B cell (primary cell): ENCODE measurements around the gene CDHR2. TPM values are rescaled to one million over a fixed set of nuclear protein-coding genes. Genes with fewer than 3 reads are reported as not detected.
A peak's percentile ranks its signal among the peaks of the same experiment; 100 is the strongest.

Source experiments
- ATAC-seq: fragments of 200-7000 bp; cut with Tn5 transposase; one replicate; pipeline ENCODE4 v1.10.0; 2021; ENCODE audit warnings: low read depth, mild to moderate bottlenecking, moderate number of reproducible peaks, moderate library complexity
- CTCF ChIA-PET: fragments of 350-600 bp; sonication (Branson Sonifier 250); formaldehyde crosslinking; loops from one replicate; lab custom pipeline; 2021; ENCODE audit warnings: antibody characterized with exemption, inconsistent platforms; lab: Charles Lee
- POLR2A ChIA-PET: fragments of 350-600 bp; sonication (Branson Sonifier 250); formaldehyde crosslinking; loops from one replicate; lab custom pipeline; 2021; ENCODE audit warnings: antibody characterized with exemption; lab: Charles Lee
- DNase-seq: peaks from one replicate; pipeline ENCODE4 v3.0.0; 2013
- H2AFZ ChIP-seq: 2 replicates; pipeline ENCODE4 v1.6.1; 2012; ENCODE audit warnings: mild to moderate bottlenecking, low read depth, low read length; ENCODE audit not compliant: insufficient read depth, poor library complexity, severe bottlenecking
- H3K27ac ChIP-seq, 2 donors: 1 replicate in 1 of 2; 2 replicates in 1 of 2; pipeline ENCODE4 v1.5.1; 2012 to 2013; ENCODE audit warnings: low read length in 2 of 2, mild to moderate bottlenecking in 2 of 2, moderate library complexity in 1 of 2
- H3K27me3 ChIP-seq, 4 experiments: fragments of 200-600 bp in 1 of 4; sonication (generic) in 1 of 4; replicated peaks in 1 of 4; 1 replicate in 2 of 4; 2 replicates in 2 of 4; pipeline versions ENCODE4 v1.6.1 to v1.7.0; 2013 to 2016; ENCODE audit warnings: low read length in 3 of 4, mild to moderate bottlenecking in 2 of 4, mixed read lengths in 1 of 4, moderate library complexity in 1 of 4; ENCODE audit not compliant: insufficient read depth in 4 of 4, control insufficient read depth in 3 of 4; ENCODE audit errors: control extremely low read depth in 1 of 4
- H3K36me3 ChIP-seq, 2 experiments: replicated peaks in 1 of 2; 1 replicate in 1 of 2; 2 replicates in 1 of 2; pipeline versions ENCODE4 v1.6.1 to v1.7.1; 2013; ENCODE audit warnings: low read length in 1 of 2; ENCODE audit not compliant: insufficient read depth in 2 of 2, control insufficient read depth in 1 of 2; ENCODE audit errors: control extremely low read depth in 1 of 2, extremely low read depth in 1 of 2
- H3K4me1 ChIP-seq, 2 donors: fragments of 200-600 bp in 1 of 2; sonication (generic) in 1 of 2; 1 replicate in 1 of 2; 2 replicates in 1 of 2; pipeline versions ENCODE4 v1.5.1 to v1.6.1; 2013 to 2017; ENCODE audit warnings: low read length in 2 of 2; ENCODE audit not compliant: control insufficient read depth in 2 of 2, insufficient read depth in 2 of 2
- H3K4me2 ChIP-seq: replicated peaks from 2 replicates; pipeline ENCODE3; 2012; ENCODE audit warnings: mild to moderate bottlenecking, low read depth, low read length; ENCODE audit not compliant: poor library complexity, severe bottlenecking
- H3K4me3 ChIP-seq, 5 experiments: fragments of 200-600 bp in 1 of 5; sonication (generic) in 1 of 5; 1 replicate in 3 of 5; 2 replicates in 2 of 5; pipeline versions ENCODE4 v1.5.1 to v1.7.0; 2011 to 2016; ENCODE audit warnings: low read length in 4 of 5, mild to moderate bottlenecking in 4 of 5, low read depth in 2 of 5, control low read depth in 1 of 5, moderate library complexity in 1 of 5; ENCODE audit not compliant: insufficient read depth in 1 of 5; ENCODE audit errors: control extremely low read depth in 1 of 5, extremely low read depth in 1 of 5
- H3K79me2 ChIP-seq: fragments of 200-600 bp; sonication (generic); one replicate; pipeline ENCODE4 v1.6.0; 2016; ENCODE audit warnings: low read length; ENCODE audit not compliant: control insufficient read depth, insufficient read depth
- H3K9ac ChIP-seq: fragments of 200-600 bp; sonication (generic); 2 replicates; pipeline ENCODE4 v1.6.1; 2017; ENCODE audit warnings: mild to moderate bottlenecking, low read length, moderate library complexity
- H3K9me3 ChIP-seq, 3 donors: one replicate each; pipeline versions ENCODE4 v1.6.1 to v1.7.1; 2013; ENCODE audit warnings: low read length in 2 of 3; ENCODE audit not compliant: control insufficient read depth in 2 of 3, insufficient read depth in 1 of 3; ENCODE audit errors: control extremely low read depth in 1 of 3
- H4K20me1 ChIP-seq: 2 replicates; pipeline ENCODE4 v1.6.0; 2012; ENCODE audit warnings: mild to moderate bottlenecking, low read length; ENCODE audit not compliant: insufficient read depth, control insufficient read depth, poor library complexity, severe bottlenecking
- H3K27ac Mint-ChIP-seq: one replicate; pipeline ENCODE4 v1.8.0; 2021; ENCODE audit warnings: mixed read lengths
- H3K27me3 Mint-ChIP-seq: one replicate; pipeline ENCODE4 v1.8.0; 2021; ENCODE audit warnings: mixed read lengths
- H3K4me1 Mint-ChIP-seq: one replicate; pipeline ENCODE4 v1.8.0; 2021; ENCODE audit warnings: mixed read lengths
- H3K4me3 Mint-ChIP-seq: one replicate; pipeline ENCODE4 v1.8.0; 2021; ENCODE audit warnings: mixed read lengths
- H3K9me3 Mint-ChIP-seq: one replicate; pipeline ENCODE4 v1.8.0; 2022; ENCODE audit warnings: mixed read lengths; ENCODE audit not compliant: insufficient read depth
- CTCF ChIP-seq: fragments of 200-600 bp; IDR thresholded peaks from one replicate; pipeline ENCODE4 v1.8.0; 2022; ENCODE audit warnings: antibody characterized with exemption, mild to moderate bottlenecking
- EZH2 ChIP-seq: IDR thresholded peaks from 2 replicates; pipeline ENCODE4 v1.6.1; 2012; ENCODE audit warnings: borderline replicate concordance, low read depth, mild to moderate bottlenecking, moderate library complexity, low read length; ENCODE audit not compliant: insufficient read depth, poor library complexity, severe bottlenecking
- WGBS: methylation state at CpG from one replicate; pipeline ENCODE4 v1.1.5; 2013; ENCODE audit warnings: missing lambda C conversion rate; ENCODE audit not compliant: insufficient coverage; 5-methylcytosine and 5-hydroxymethylcytosine counted together
- intact Hi-C: fragments of 100-400 bp; cut with micrococcal nuclease; formaldehyde crosslinking; loops from one replicate; pipeline ENCODE4 v1.10.0; 2022
- polyA plus RNA-seq: library from polyadenylated mRNA; depleted of rRNA; stranded (reverse); fragments of >200 nt; gene quantifications from 2 replicates; pipeline ENCODE4 v1.2.3, GENCODE V29; 2012
- total RNA-seq, 2 donors: library from RNA; stranded (reverse); fragments of 120-200 nt in 1 of 2; gene quantifications; 1 replicate in 1 of 2; 2 replicates in 1 of 2; pipeline versions ENCODE4 v1.2.3 to v1.2.4, GENCODE V29; 2013 to 2022

Gene CDHR2
- total and polyA plus RNA-seq, 2 donors (not counting 1 experiment from before 2014, with no cell fraction given): 0.25 to 1.7 TPM

GRCh38 chr5:176537554-176538229 is 11.4 kb upstream of the CDHR2 start:
- Histone ChIP-seq H3K9me3 (peaks cover 0 to 8% (median 0%) of the 10 kb centered on the region in 3 donors), H3K27ac (peak overlapping the region; percentile 93 to 99), H3K36me3 (peaks cover 0 to 21% of the 10 kb centered on the region in 2 experiments), H3K79me2 (peaks cover 51% of the 10 kb centered on the region), H2AFZ (peak overlapping the region; percentile 77), H3K4me1 (peaks cover 52 to 60% of the 10 kb centered on the region in 2 donors), H4K20me1 (peaks cover 43% of the 10 kb centered on the region), H3K4me2 (peak overlapping the region; percentile 92), H3K27me3 (no peaks in the 10 kb centered on the region), H3K4me3 (peak overlapping the region; percentile 84 to 100 (median 94)), H3K9ac (peak overlapping the region; percentile 98)
- intact Hi-C loops: loop anchor here (1.0 kb wide), 5 partner anchors 89 to 176 kb away; partner anchors contain the start of genes CLTB, FAF2, KIAA1191 and TSPAN17
- no peaks in the 10 kb centered on the region for H3K27me3 Mint-ChIP-seq
- peak overlapping the region; percentile 99 for H3K4me3 Mint-ChIP-seq
- DNase-seq (peak; percentile 99), ATAC-seq (peak; percentile 70)
- ChIA-PET POLR2A (interaction anchor here (1.0 to 4.1 kb wide), 12 partner anchors 9 to 976 kb away, joined by 3 to 30 read pairs (median 5); partner anchors contain the start of genes CDHR2, CLTB, EIF4E1B and FAF2), CTCF (interaction anchor here (0.9 to 5.3 kb wide), 9 partner anchors 10 to 175 kb away, joined by 3 to 33 read pairs (median 4); partner anchors contain the start of genes CLTB, FAF2 and TSPAN17)
- H3K9me3 Mint-ChIP-seq: no peaks in the 10 kb centered on the region
- under 1% methylated on average over 41 of the region's 43 CpGs for WGBS
- no peak for TF ChIP-seq CTCF
- no peak for TF ChIP-seq EZH2
- peaks cover 71% of the 10 kb centered on the region for H3K4me1 Mint-ChIP-seq
- H3K27ac Mint-ChIP-seq: peak overlapping the region; percentile 100
